MCF 10A (cell line): ENCODE data around the gene KLHDC4. TPM values are rescaled to one million over a fixed set of nuclear protein-coding genes. Genes with fewer than 3 reads are reported as not detected.

Source experiments
- BruUV-seq: library from RNA; stranded (reverse); fragments of 400-500 nt; replicated peaks from 2 replicates; lab custom pipeline; 2021; lab: Mats Ljungman, UMichigan
- CTCF ChIA-PET: fragments of 300-600 bp; sonication (Branson Sonifier 250); formaldehyde crosslinking; extraction: SDS; loops from one replicate; lab custom pipeline; 2021; ENCODE audit warnings: antibody characterized with exemption, inconsistent platforms; lab: Yijun Ruan, JAX
- POLR2A ChIA-PET: fragments of 300-600, 350-650 bp; sonication (Branson Sonifier 250); formaldehyde crosslinking; extraction: SDS; loops from one replicate; lab custom pipeline; 2020; ENCODE audit warnings: antibody characterized with exemption, inconsistent platforms; lab: Yijun Ruan, JAX
- DNase-seq: peaks from one replicate; pipeline ENCODE4 v3.0.0-alpha.2; 2018; ENCODE audit not compliant: unreplicated experiment
- H3K27ac Mint-ChIP-seq: one replicate; pipeline ENCODE4 v1.8.0; 2022; ENCODE audit warnings: mild to moderate bottlenecking, low read depth, mixed read lengths; ENCODE audit not compliant: unreplicated experiment
- H3K27me3 Mint-ChIP-seq: one replicate; pipeline ENCODE4 v1.8.0; 2022; ENCODE audit warnings: mixed read lengths; ENCODE audit not compliant: insufficient read depth, unreplicated experiment
- H3K36me3 Mint-ChIP-seq: one replicate; pipeline ENCODE4 v1.8.0; 2022; ENCODE audit warnings: mild to moderate bottlenecking, moderate library complexity, mixed read lengths; ENCODE audit not compliant: insufficient read depth, unreplicated experiment
- H3K4me1 Mint-ChIP-seq: one replicate; pipeline ENCODE4 v1.8.0; 2022; ENCODE audit warnings: mixed read lengths; ENCODE audit not compliant: insufficient read depth, unreplicated experiment
- H3K4me3 Mint-ChIP-seq: one replicate; pipeline ENCODE4 v1.8.0; 2022; ENCODE audit warnings: mild to moderate bottlenecking, moderate library complexity, mixed read lengths; ENCODE audit not compliant: unreplicated experiment
- H3K9me3 Mint-ChIP-seq: one replicate; pipeline ENCODE4 v1.8.0; 2022; ENCODE audit warnings: mixed read lengths; ENCODE audit not compliant: unreplicated experiment
- CTCF ChIP-seq: fragments of 200-600 bp; IDR thresholded peaks from one replicate; pipeline ENCODE4 v1.8.0; 2022; ENCODE audit warnings: antibody characterized with exemption, mild to moderate bottlenecking; ENCODE audit not compliant: unreplicated experiment
- intact Hi-C: fragments of 100-400 bp; cut with micrococcal nuclease; formaldehyde crosslinking; loops from 2 replicates; pipeline ENCODE4 v1.14.1; 2022
- total RNA-seq: library from RNA; stranded (reverse); gene quantifications from 2 replicates; pipeline ENCODE4 v1.2.3, GENCODE V29; 2022

KLHDC4 gene
- total RNA-seq, 1 experiment from 2014 or later, result 106 TPM

- intact Hi-C loops, result loop anchor here (1.0 to 5.0 kb wide), 3 partner anchors 16 to 46 kb away; no protein-coding TSS in a partner anchor
- DNase-seq, result peak; percentile 53
- H3K4me1 Mint-ChIP-seq, result peaks cover 37% of the 10 kb centered on the region
- H3K27ac Mint-ChIP-seq, result peak overlapping the region; percentile 96
- H3K27me3 Mint-ChIP-seq, result no peaks in the 10 kb centered on the region
- peaks cover 6% of the 10 kb centered on the region for H3K36me3 Mint-ChIP-seq
- peak overlapping the region; percentile 87 for H3K4me3 Mint-ChIP-seq
- no TSS peak for BruUV-seq
- no peaks in the 10 kb centered on the region for H3K9me3 Mint-ChIP-seq
- ChIA-PET CTCF (interaction anchor here (0.7 to 6.2 kb wide), 6 partner anchors 14 to 58 kb away, joined by 3 to 75 read pairs (median 4); no protein-coding TSS in a partner anchor), POLR2A (interaction anchor here (0.6 to 11.8 kb wide), 17 partner anchors 14 to 1640 kb away, joined by 3 to 349 read pairs (median 15); partner anchors contain the start of genes KLHDC4 and SLC7A5)
- no peak for TF ChIP-seq CTCF
Measured at GRCh38 chr16:87806261-87806640, 40.5 kb upstream of the KLHDC4 start.

GRCh38 chr16:87803385-87803784, 37.6 kb upstream of the KLHDC4 start:
- H3K4me3 Mint-ChIP-seq, result no peak overlapping the region
- intact Hi-C loops, result no loop called here
- POLR2A ChIA-PET, result interaction anchor here (0.6 to 11.8 kb wide), 5 partner anchors 11 to 967 kb away, joined by 3 to 349 read pairs (median 5); partner anchors contain the start of gene SLC7A5
- H3K27ac Mint-ChIP-seq, result peak overlapping the region; percentile 9
- no peaks in the 10 kb centered on the region for H3K9me3 Mint-ChIP-seq
- peaks cover 24% of the 10 kb centered on the region for H3K4me1 Mint-ChIP-seq
- CTCF ChIA-PET, result interaction anchor here (0.6 to 6.2 kb wide), 3 partner anchors 11 to 406 kb away, joined by 3 to 75 read pairs (median 5); no protein-coding TSS in a partner anchor
- BruUV-seq, result no TSS peak
- DNase-seq, result no peak
- no peaks in the 10 kb centered on the region for H3K27me3 Mint-ChIP-seq
- peaks cover 6% of the 10 kb centered on the region for H3K36me3 Mint-ChIP-seq
- no peak for TF ChIP-seq CTCF

GRCh38 chr16:87802670-87803069, 36.9 kb upstream of the KLHDC4 start:
- intact Hi-C loops, result no loop called here
- Mint-ChIP-seq H3K9me3 (no peaks in the 10 kb centered on the region), H3K36me3 (peaks cover 6% of the 10 kb centered on the region), H3K4me1 (peaks cover 20% of the 10 kb centered on the region), H3K4me3 (no peak overlapping the region), H3K27me3 (no peaks in the 10 kb centered on the region), H3K27ac (no peak overlapping the region)
- DNase-seq, result no peak
- ChIA-PET CTCF (interaction anchor here (6.2 kb wide), 1 partner anchor 10 kb away, joined by 75 read pairs; no protein-coding TSS in a partner anchor), POLR2A (interaction anchor here (11.8 kb wide), 1 partner anchor 10 kb away, joined by 349 read pairs; no protein-coding TSS in a partner anchor)
- no TSS peak for BruUV-seq
- TF ChIP-seq CTCF, result no peak

- Mint-ChIP-seq H3K27me3 (no peaks in the 10 kb centered on the region), H3K4me3 (no peak overlapping the region), H3K4me1 (peaks cover 18% of the 10 kb centered on the region), H3K27ac (no peak overlapping the region), H3K9me3 (no peaks in the 10 kb centered on the region), H3K36me3 (peaks cover 10% of the 10 kb centered on the region)
- POLR2A ChIA-PET, result interaction anchor here (1.0 to 11.8 kb wide), 2 partner anchors 9 to 22 kb away, joined by 4 to 349 read pairs; no protein-coding TSS in a partner anchor
- TF ChIP-seq CTCF, result no peak
- no peak for DNase-seq
- BruUV-seq, result no TSS peak
- CTCF ChIA-PET, result no interaction called here
- intact Hi-C loops, result no loop called here
Measured at GRCh38 chr16:87801679-87802259, 36.0 kb upstream of the KLHDC4 start.
